ENCODE results near the gene CCNF.

DNA sequence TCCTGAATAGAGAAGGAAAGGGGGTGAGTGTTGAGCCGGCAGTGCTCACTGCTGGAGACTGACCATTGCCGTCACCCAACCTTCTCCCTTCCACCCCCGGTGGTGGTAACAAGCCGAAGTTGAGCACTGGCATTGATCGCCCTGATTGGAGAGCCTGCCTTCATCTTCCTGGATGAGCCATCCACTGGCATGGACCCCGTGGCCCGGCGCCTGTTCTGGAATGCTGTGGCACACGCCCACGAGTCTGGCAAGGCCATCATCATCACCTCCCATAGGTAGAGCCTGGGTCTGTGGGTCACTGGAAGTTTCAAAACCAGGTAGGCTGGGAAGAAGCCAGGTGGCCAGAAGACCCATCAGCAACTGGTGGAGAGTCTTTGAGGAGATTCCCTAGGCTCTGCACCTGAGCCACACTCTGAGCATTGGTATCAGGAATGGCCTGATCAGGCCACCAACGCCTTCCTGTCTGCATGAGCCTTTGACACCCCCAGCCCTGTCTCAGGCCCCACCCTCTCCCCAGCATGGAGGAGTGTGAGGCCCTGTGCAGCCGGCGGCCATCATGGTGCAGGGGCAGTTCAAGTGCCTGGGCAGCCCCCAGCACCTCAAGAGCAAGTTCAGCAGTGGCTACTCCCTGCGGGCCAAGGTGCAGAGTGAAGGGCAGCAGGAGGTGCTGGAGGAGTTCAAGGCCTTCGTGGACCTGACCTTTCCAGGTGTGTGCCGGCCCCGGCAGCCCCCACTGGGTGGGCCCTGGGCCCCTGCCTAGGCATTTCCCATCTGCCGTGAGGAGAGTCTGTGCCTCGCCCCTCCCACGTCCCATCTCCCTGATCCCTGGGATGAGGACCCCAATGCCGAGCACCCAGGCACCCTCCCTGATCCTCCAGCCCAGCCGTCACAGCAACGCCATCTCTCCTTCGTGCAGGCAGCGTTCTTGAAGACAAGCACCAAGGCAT lies 4.9 kb upstream of the CCNF start:
- no peak for TF ChIP-seq POLR2A (IDR thresholded peaks at IDR 0.05)
- TF ChIP-seq, protein P1, sequence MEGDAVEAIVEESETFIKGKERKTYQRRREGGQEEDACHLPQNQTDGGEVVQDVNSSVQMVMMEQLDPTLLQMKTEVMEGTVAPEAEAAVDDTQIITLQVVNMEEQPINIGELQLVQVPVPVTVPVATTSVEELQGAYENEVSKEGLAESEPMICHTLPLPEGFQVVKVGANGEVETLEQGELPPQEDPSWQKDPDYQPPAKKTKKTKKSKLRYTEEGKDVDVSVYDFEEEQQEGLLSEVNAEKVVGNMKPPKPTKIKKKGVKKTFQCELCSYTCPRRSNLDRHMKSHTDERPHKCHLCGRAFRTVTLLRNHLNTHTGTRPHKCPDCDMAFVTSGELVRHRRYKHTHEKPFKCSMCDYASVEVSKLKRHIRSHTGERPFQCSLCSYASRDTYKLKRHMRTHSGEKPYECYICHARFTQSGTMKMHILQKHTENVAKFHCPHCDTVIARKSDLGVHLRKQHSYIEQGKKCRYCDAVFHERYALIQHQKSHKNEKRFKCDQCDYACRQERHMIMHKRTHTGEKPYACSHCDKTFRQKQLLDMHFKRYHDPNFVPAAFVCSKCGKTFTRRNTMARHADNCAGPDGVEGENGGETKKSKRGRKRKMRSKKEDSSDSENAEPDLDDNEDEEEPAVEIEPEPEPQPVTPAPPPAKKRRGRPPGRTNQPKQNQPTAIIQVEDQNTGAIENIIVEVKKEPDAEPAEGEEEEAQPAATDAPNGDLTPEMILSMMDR (IDR thresholded peaks at IDR 0.05), result no peak

Measured in body of pancreas (tissue), 4 donors.